CD4-positive, alpha-beta T cell treated with Interleukin-17A for 1 hour (primary cell): ENCODE data around the gene SERPINC1.
"Not testable (repeated sequence)": the region's sequence is repeated elsewhere in the genome, so short reads cannot be mapped to it uniquely, and the experiment has no call there.

Experiments used
- DNase-seq: peaks from one replicate; pipeline ENCODE4 v3.0.0-alpha.2; 2020

The SERPINC1 gene

GRCh38 chr1:173917149-173917548, at the start of gene SERPINC1:
TSS of gene SERPINC1 (minus strand) at chr1:173917327. CDS start at chr1:173917259, 68 bp downstream.
- DNase-seq, result no peak

DNA sequence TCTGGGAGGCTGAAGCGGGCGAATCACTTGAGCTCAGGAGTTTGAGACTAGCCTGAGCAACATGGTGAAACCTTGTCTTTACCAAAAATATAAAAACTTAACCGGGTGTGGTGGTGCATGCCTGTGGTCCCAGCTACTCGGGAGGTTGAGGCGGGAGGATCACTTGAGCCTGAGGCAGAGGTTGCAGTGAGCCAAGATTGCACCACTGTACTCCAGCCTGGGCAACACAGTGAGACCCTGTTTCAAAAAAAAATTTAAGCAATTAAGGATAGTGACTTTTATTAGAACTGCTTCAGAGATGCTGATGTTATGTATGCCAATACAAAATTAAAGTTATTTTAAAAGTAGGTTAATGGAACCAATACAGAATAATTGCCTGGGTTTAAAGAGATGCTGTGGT, 48.8 kb upstream of the SERPINC1 start:
- not testable (repeated sequence) for DNase-seq

DNA sequence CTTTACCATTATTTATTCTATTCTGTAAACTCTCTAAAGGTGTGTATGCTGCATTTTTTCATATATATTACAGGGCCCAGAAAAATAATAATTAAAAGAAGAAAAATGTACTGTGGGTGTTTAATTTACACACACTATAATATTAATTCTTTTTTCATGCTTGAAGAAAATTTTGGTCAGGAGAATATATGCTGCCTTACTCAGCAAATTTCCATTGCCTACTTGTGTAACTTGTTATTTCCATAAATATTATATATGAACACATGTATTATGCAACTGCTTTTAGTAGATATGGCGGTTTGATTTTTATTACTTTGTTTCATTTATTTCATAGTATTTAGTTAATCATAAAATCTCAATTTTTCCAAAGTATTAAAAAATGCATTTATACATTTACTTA, 46.4 kb upstream of the SERPINC1 start:
- DNase-seq, result no peak

- no peak for DNase-seq
These were observed 43.5 kb upstream of the SERPINC1 start for GRCh38 chr1:173960625-173961024.

GRCh38 chr1:173954179-173954578, 37.1 kb upstream of the SERPINC1 start:
- DNase-seq, result no peak

- no peak for DNase-seq
These were observed 31.5 kb upstream of the SERPINC1 start for GRCh38 chr1:173948594-173948993.

DNA sequence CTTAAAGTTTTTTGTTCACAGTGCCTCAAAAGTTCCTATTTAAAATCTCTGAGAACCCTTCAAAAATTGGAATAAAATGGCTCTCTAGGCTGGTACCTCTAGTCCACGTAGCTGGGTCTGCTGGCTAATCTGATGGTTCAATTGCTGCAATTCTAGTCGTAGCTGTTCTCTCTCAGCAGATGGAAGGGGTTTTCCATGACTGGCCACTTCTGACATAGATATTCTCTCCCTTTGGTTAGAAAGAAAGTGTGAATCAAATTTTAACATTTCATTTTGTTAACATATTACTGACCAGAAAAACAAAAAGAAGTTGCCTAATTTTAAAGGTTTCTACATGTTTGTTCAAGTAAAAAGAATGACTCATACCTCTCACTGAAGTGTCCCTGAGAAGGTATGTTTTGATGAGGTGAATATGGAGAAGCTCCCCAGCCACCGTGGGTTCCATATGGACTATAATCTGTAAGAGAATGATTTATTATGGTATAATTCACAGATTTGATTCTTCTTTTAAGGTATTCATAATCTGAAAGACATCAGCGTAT, 29.3 kb upstream of the SERPINC1 start:
- DNase-seq, result no peak

DNA sequence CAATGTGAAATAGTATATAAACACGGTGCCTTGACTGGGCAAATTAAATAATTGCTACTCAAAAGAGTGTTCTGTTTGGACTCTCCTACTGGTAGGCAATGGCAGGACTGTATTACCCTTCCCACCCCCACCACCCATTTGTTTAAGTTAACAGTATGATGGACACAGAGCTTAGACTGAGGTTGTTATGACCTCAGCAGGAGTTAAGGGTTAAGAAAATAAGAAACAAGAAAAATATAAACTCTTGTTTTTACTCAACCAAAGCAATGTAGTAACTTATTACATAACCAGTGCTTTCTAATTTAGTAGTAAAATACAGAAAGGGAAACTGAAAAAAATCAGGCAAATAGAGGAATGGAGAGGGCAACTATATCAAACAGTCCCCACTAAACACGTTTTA, 19.9 kb upstream of the SERPINC1 start:
- no peak for DNase-seq

DNA sequence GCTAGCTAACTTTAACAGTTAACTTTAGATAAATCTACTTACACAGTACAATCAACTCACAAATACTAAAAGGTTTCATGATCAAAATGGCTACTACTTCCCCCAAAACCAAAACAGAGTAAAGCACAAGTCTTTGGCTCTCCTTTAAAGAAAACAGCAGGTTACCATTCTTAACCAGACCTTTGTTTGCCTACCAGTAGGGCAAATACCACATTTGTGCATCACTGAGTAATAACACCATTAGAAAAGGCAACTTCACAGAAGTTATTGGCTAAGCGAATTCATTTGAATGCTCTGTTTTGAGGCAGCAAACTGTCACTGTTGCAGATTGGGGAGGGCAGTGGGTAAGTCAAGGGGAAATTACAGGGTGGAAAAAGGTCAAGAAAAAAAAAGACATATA, 17.3 kb upstream of the SERPINC1 start:
- DNase-seq, result no peak

DNA sequence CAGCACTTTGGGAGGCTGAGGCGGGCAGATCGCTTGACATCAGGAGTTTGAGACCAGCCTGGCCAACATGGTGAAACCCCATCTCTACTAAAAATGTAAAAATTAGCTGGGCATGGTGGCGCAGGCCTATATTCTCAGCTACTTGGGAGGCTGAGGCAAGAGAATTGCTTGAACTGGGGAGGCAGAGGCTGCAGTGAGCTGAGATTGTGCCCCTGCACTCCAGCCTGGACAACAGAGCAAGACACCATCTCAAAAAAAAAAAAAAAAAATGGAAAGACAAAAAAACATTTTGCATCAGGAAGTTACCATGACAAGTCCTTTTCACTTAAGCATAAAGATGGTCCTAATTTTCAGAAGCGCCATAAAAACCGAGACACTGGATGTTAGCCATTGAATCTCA, 13.4 kb upstream of the SERPINC1 start:
- not testable (repeated sequence) for DNase-seq

DNA sequence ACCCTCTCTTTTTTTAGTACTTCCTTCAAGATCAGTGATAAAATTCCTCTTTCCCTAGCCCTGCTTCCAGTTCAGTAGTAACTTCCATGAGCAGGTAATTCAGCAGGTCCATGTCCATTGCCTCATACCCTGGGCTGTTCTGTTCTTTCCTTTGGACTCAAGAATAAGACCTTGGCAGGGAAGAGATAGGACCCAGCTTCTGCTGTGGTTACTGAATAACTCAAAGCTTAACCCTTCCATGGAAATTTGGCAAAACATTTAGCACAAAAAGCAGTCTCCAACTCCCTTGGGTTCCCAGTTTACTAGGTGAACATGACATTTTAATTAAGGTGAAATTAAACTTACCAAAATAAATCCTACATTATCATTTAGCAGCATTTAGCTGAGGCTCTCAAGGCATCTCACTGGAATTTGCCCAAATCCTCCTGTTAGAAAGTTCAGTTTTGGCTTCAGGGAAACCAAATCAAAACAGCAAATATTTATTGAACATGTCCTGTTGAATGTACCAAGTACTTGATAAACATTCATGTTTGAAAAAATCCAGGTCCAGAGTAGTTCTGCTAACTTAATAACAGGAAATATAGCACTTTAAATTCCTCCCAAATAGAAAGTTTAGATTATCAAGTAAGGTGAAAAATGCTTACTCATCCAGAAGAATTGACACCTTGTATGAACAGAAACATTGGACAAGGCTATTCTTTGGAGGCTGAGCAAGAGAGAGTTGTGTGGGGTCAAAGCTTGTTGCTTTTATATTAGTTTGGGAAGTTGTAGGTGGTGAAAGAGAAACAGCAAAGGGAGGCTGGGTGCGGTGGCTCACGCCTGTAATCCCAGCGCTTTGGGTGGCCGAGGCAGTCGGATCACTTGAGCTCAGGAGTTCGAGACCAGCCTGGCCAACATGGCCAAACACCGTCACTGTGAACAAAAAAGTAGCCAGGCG, 8.4 kb upstream of the SERPINC1 start:
- no peak for DNase-seq

DNA sequence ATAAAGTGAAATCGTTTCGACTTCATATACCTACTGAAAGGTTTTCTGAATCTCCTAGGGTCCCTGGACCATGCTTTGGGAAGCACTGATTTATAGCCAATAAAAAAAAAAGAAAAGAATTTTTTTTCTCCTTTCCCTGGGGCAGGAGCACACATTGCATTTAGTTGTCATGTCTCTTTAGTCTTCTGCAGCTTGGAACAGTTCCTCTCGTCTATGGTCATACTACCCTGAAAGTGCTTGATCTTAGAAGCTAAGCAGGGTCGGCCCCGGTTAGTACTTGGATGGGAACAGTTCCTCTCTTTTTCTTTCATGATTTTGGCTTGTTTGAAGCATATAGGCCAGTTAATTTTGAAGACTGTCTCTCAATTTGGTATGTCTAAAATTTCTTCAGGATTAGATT, 3.7 kb upstream of the SERPINC1 start:
- DNase-seq, result no peak

DNA sequence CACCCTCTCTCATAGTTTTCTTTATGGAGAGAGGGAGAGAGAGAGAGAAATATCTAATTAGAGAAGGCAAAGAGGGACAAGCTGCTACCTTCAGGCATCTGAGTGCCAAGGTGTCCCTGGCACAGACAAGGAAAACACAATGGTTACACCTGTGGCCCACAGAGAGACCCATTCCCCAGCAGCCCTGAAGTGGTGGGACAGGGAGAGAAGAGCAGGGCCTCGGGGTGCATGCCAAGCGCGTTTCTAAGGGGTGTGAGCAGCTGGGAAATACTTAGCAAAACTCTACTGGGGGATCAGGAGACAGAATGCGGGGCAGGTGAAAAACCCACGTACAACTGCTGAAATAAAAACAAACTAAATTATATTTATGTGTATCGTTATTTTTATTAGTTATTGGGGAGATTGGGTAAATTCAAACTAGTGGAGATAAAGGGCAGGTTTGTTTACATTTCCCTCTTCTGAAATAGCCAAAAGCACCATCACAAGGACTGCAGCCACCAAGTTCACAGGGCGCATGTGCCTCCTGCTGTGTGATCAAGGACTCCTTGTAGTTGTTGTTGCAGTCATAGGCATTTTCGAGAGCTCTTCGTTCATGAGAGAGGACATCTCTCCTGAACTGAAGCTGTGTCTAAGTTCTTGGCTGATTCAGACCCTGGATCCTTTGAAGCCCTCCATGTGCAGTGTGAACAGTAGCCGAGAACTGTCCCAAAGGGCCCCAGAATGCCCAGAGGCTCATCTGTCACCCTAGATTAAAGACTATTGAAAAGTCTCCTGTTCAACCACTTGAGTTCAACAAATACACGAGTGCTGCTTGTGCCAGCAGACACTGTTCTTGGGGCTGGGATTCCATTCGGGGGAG, 737 bp upstream of the SERPINC1 start:
- no peak for DNase-seq

DNA sequence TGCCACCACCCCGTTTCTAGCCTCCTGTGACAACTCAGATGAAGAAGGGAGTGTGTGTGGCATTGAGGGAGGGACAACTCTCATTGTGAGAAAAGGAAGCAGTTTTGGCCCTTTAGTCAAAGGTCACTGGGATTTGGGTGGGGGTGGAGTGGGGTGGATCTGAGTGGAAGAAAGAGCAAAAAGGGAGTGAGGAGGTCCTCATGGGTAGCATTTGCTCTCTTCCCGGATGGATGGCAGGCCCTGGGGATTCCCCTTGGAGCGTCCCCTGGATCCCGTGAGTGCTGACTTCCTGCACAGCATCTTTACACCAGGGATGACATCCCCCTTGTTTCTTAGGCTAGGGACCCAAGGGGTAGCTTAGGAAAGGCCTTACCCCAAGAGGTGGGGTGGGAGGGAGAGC, 460 bp downstream of the SERPINC1 start:
- no peak for DNase-seq

- DNase-seq, result no peak
These were observed 1.5 kb downstream of the SERPINC1 start for GRCh38 chr1:173915596-173915995.

- peak; percentile 38 for DNase-seq
These were observed 2.7 kb downstream of the SERPINC1 start for GRCh38 chr1:173914366-173914871.

DNA sequence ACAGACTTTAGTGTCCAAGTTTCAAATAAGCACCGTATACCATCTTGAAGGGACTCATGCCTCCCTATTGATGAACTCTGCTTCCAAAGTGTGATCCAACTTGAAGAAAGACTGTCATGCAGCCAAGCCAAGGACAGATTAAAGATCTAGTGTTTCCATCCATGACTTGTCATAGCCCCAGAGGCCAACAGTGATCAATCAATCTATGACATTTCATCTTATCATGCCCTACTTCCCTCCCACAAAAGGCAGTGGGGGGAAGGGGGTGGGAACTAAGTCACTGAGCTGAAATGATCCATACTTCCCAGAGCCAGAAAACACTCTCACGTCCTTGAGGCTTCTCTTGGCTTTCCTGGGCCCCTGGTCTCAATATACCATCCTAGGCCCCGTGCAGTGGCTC, 4.0 kb downstream of the SERPINC1 start:
- DNase-seq, result no peak

DNA sequence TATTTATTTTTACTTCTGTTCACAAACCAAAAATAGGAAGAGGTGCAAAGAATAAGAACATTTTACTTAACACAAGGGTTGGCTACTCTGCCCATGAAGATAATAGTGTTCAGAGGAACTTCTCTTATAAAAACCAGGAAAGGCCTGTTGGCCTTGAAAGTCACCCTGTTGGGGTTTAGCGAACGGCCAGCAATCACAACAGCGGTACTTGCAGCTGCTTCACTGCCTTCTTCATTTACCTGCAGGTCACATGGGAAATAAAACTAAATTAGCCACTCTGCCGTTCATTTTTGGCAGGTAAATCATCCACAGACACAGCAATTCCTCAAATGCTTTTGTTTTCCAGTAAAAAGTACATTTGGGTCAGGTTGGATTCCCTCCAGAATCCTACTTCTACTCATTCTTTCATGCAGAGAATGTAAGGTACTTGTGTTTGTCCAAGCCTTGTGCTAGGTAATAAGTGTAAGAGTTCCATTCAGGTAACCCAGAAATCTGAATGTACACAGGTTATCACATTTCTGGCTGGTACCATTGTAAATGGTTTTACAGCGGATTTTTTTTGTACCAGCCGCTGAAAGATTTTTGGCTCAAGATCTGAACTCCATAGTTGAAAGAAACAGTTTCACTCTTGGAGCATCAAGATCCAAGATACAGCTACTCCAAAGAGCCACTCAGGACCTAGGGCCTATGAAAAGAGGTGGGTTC, 13.1 kb downstream of the SERPINC1 start:
- DNase-seq, result no peak

DNA sequence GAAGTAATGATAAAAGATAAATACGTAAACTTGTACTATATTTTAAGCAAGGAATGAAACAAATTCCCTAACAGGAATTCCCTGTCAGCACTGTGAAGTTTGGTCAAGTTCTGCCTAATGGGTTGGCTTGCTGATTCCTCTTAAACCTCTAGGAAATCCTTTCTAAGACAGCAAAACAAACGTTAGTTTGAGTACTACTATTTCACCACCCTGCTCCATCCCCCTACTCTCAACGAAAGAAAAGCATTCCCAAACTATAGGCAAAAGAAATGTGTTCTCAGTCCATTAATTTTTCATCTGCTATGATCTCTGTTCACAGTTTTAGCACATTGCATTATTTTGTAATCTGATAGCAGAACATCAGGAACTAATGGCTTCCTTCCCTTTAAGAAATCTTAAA, 16.1 kb downstream of the SERPINC1 start:
- no peak for DNase-seq

DNA sequence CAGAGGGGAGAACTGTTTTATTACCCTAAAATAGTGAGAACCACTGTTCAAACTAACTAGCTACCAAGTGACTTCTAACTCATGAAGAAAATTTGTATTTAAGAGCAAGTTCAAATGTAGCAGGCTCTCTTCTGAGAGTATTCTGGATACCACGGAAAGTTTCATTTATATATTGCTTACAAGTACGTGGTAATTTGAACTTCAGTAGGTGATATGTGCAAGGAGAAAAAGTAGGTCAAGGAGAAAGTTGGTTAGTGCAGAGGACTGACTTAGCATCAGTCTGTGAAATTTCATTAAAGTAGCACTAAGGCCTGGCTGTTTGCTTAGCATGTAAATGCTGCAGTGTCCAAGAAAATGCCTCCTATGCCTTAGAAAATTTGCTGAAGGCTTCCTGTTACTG, 16.7 kb downstream of the SERPINC1 start:
- DNase-seq, result no peak

GRCh38 chr1:173894189-173894588, 22.9 kb downstream of the SERPINC1 start:
- no peak for DNase-seq

- DNase-seq, result no peak
These were observed 23.5 kb downstream of the SERPINC1 start for GRCh38 chr1:173893611-173894010.

- DNase-seq, result no peak
These were observed 27.2 kb downstream of the SERPINC1 start for GRCh38 chr1:173889885-173890284.
